Right atrium auricular region (tissue), 2 donors: ENCODE data around the gene ENDOU. TPM values are rescaled to one million over a fixed set of nuclear protein-coding genes. Genes with fewer than 3 reads are reported as not detected.

Source experiments
- DNase-seq: peaks from one replicate; pipeline ENCODE4 v3.0.0-alpha.2; 2019; ENCODE audit warnings: low spot score
- H3K27ac ChIP-seq, 2 donors: fragments of 200-600 bp; sonication (generic); 1 replicate in 1 of 2; 2 replicates in 1 of 2; pipeline ENCODE4 v1.5.1; 2016 to 2019
- H3K27me3 ChIP-seq, 2 donors: fragments of 200-600 bp; sonication (generic); one replicate each; pipeline versions ENCODE4 v1.5.1 to v1.6.0; 2017 to 2019
- H3K36me3 ChIP-seq: fragments of 200-600 bp; sonication (generic); one replicate; pipeline ENCODE4 v1.5.1; 2016
- H3K4me1 ChIP-seq, 2 donors: fragments of 200-600 bp; sonication (generic); one replicate each; pipeline versions ENCODE4 v1.5.1 to v1.6.0; 2017 to 2019
- H3K4me3 ChIP-seq, 2 donors: fragments of 200-600 bp; sonication (generic); 1 replicate in 1 of 2; 2 replicates in 1 of 2; pipeline ENCODE4 v1.5.1; 2017 to 2019; ENCODE audit warnings: mild to moderate bottlenecking in 1 of 2, moderate library complexity in 1 of 2
- H3K9me3 ChIP-seq, 2 donors: fragments of 200-600 bp; sonication (generic); one replicate each; pipeline ENCODE4 v1.5.1; 2019
- total RNA-seq, 2 donors: library from RNA; depleted of rRNA; stranded (reverse); fragments of >200 nt; gene quantifications; one replicate each; pipeline ENCODE4 v1.1.0, GENCODE V29; 2016
- TF ChIP-seq, protein P1 (sequence below), 2 donors: fragments of 200-600 bp; sonication (generic); IDR thresholded peaks; one replicate each; pipeline ENCODE4 v1.5.1; 2019; ENCODE audit warnings: antibody characterized with exemption in 2 of 2

The ENDOU gene
- total RNA-seq, 2 donors from 2014 or later = 0.55 to 2.1 TPM

GRCh38 chr12:47744005-47744651 is 18.8 kb upstream of the ENDOU start:
- Histone ChIP-seq H3K4me1 (peaks cover 0 to 41% of the 10 kb centered on the region in 2 donors), H3K4me3 (no peak overlapping the region), H3K36me3 (no peaks in the 10 kb centered on the region), H3K27me3 (no peaks in the 10 kb centered on the region), H3K9me3 (no peaks in the 10 kb centered on the region), H3K27ac (no peak overlapping the region)
- no peak for DNase-seq
- TF ChIP-seq, protein P1, sequence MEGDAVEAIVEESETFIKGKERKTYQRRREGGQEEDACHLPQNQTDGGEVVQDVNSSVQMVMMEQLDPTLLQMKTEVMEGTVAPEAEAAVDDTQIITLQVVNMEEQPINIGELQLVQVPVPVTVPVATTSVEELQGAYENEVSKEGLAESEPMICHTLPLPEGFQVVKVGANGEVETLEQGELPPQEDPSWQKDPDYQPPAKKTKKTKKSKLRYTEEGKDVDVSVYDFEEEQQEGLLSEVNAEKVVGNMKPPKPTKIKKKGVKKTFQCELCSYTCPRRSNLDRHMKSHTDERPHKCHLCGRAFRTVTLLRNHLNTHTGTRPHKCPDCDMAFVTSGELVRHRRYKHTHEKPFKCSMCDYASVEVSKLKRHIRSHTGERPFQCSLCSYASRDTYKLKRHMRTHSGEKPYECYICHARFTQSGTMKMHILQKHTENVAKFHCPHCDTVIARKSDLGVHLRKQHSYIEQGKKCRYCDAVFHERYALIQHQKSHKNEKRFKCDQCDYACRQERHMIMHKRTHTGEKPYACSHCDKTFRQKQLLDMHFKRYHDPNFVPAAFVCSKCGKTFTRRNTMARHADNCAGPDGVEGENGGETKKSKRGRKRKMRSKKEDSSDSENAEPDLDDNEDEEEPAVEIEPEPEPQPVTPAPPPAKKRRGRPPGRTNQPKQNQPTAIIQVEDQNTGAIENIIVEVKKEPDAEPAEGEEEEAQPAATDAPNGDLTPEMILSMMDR (IDR thresholded peaks at IDR 0.05) = peak in 1 of 2 donors; percentile 47

GRCh38 chr12:47743311-47743860 is 18.1 kb upstream of the ENDOU start:
- no peak for DNase-seq
- Histone ChIP-seq H3K36me3 (no peaks in the 10 kb centered on the region), H3K4me1 (peaks cover 0 to 48% of the 10 kb centered on the region in 2 donors)

DNA sequence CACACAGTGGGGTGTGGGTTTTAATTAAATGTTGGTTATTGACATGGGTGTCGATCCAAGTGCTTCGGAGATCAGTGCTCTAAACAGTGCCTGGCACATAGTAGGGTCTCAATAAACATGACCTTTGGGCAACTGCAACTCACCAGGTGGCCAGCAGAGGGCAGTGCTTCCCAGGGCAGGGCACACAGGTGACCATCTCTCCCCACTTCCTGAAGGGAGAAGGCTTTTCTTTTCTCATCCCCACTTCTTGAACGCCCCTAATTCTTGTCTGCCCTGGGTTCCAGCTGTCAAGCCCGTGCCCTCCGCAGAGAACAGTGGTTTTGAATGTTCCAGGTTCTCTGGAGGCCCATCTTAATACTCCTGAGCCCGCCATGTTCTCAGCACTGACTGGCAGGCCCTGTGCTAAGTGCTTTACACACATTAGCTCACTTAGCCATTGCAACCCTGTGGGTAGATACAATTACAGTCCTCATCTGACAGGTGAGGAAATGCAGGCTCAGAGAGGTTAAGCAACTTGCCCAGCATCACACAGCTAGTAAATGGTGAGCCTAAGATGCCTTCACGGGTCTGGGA is 17.0 kb upstream of the ENDOU start:
- H3K4me1 ChIP-seq = peaks cover 0 to 58% of the 10 kb centered on the region in 2 donors
- no peaks in the 10 kb centered on the region for H3K27me3 ChIP-seq
- no peaks in the 10 kb centered on the region for H3K36me3 ChIP-seq
- no peak overlapping the region for H3K27ac ChIP-seq
- no peak for DNase-seq
- TF ChIP-seq, protein P1 (IDR thresholded peaks at IDR 0.05) = peak; percentile 91 to 92
- no peak overlapping the region for H3K4me3 ChIP-seq
- no peaks in the 10 kb centered on the region for H3K9me3 ChIP-seq

More at GRCh38 chr12:47743311-47743860, 18.1 kb upstream of the ENDOU start:
- H3K27ac ChIP-seq = no peak overlapping the region
- no peak overlapping the region for H3K4me3 ChIP-seq
- TF ChIP-seq, protein P1 (IDR thresholded peaks at IDR 0.05) = no peak
- H3K27me3 ChIP-seq = no peaks in the 10 kb centered on the region
- no peaks in the 10 kb centered on the region for H3K9me3 ChIP-seq

- H3K4me3 ChIP-seq = no peak overlapping the region
- H3K27me3 ChIP-seq = no peaks in the 10 kb centered on the region
- TF ChIP-seq, protein P1 (IDR thresholded peaks at IDR 0.05) = no peak
- H3K9me3 ChIP-seq = no peaks in the 10 kb centered on the region
- H3K4me1 ChIP-seq = peaks cover 0 to 68% of the 10 kb centered on the region in 2 donors
- peak; percentile 81 for DNase-seq
- no peaks in the 10 kb centered on the region for H3K36me3 ChIP-seq
- peak overlapping the region; percentile 41 to 47 for H3K27ac ChIP-seq
Observed at GRCh38 chr12:47741340-47741703, 16.0 kb upstream of the ENDOU start.

DNA sequence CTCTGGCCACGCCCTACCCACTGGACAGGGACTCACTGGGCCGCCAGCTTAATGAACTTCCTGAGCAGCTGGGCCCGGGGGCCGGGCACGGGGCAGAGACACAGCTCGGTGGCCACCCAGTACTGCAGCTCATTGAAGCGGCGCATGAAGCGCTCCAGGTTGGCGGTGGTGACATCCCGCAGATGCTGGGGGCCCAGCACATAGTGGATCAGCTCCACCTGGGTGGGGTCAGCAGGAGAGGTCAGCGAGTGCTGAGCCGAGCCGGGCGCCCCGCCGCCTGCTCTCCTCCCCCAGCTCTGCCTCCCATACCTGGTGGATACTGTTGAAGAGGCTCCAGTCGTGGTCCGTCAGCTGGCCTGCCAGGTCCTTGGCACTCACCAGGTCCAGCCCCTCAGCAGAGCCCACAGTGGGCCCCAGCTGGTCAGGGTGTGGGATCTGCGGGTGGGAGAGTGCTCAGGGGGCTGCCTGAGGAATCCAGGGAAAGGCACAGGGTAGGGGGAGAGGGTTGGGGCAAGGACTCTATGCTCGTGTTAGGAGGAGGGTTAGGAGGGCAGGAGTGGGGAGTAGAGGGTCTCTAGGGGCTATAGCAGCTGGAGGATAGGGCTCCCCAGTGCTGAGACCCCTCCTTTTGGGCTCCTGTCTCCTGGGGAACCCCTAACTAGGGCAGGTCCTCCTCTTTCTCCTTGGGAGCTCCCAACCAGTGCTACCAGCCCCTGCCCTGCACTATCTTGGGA is 15.5 kb upstream of the ENDOU start:
- TF ChIP-seq, protein P1 (IDR thresholded peaks at IDR 0.05) = no peak
- peak overlapping the region; percentile 41 to 47 for H3K27ac ChIP-seq
- no peak overlapping the region for H3K4me3 ChIP-seq
- H3K4me1 ChIP-seq = peaks cover 0 to 73% of the 10 kb centered on the region in 2 donors
- no peak for DNase-seq
- H3K36me3 ChIP-seq = no peaks in the 10 kb centered on the region
- H3K27me3 ChIP-seq = no peaks in the 10 kb centered on the region
- no peaks in the 10 kb centered on the region for H3K9me3 ChIP-seq
